ENCODE data around the gene ITSN2.

DNA sequence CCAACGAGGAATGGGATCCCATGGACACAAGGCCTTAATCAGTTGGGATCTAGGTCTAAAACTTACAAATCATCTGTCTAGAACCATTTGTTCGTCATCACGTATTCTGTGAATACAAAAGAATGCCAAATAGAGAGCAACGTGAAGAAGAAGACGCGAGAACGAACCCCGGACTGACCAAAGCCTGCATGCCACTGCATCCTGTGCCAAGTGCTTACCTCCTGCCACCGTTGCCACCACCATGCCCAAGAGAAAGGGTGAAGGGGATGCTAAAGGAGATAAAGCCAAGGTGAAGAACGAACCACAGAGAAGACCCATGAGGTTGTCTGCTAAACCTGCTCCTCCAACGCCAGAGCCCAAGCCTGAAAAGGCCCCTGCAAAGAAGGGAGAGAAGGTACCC lies 30.2 kb downstream of the ITSN2 start:
- TF ChIP-seq POLR2A (IDR thresholded peaks at IDR 0.05) (no peak), CTCF (IDR thresholded peaks at IDR 0.05) (no peak), POLR2AphosphoS5 (IDR thresholded peaks at IDR 0.05; ENCODE audit: insufficient read depth in 1 of 2, low read depth in 1 of 2) (no peak)
